ENCODE data around the gene NUDT14.

NUDT14 gene

GRCh38 chr14:105142651-105143450, 38.3 kb downstream of the NUDT14 start:
- no peak for FAIRE-seq

GRCh38 chr14:105141486-105142281, 39.4 kb downstream of the NUDT14 start:
- DNase-seq (ENCODE audit: insufficient read length, low spot score) (no peak), FAIRE-seq (no peak)
- no peak for TF ChIP-seq POLR2A (IDR thresholded peaks at IDR 0.05; ENCODE audit: low read depth, low read length)

More at GRCh38 chr14:105142651-105143450, 38.3 kb downstream of the NUDT14 start:
- no peak for TF ChIP-seq POLR2A (IDR thresholded peaks at IDR 0.05; ENCODE audit: low read depth, low read length)
- DNase-seq (ENCODE audit: insufficient read length, low spot score): no peak

GRCh38 chr14:105141026-105141425, 40.1 kb downstream of the NUDT14 start:
- no peak for TF ChIP-seq POLR2A (IDR thresholded peaks at IDR 0.05; ENCODE audit: low read depth, low read length)
- DNase-seq (ENCODE audit: insufficient read length, low spot score) (no peak), FAIRE-seq (no peak)

GRCh38 chr14:105140581-105140980, 40.5 kb downstream of the NUDT14 start:
- FAIRE-seq (no peak), DNase-seq (ENCODE audit: insufficient read length, low spot score) (no peak)
- TF ChIP-seq POLR2A (IDR thresholded peaks at IDR 0.05; ENCODE audit: low read depth, low read length): no peak

- TF ChIP-seq POLR2A (IDR thresholded peaks at IDR 0.05; ENCODE audit: low read depth, low read length): no peak
- DNase-seq (ENCODE audit: insufficient read length, low spot score) (no peak), FAIRE-seq (no peak)
These were observed 41.3 kb downstream of the NUDT14 start for GRCh38 chr14:105139831-105140239.

GRCh38 chr14:105139212-105139825, 41.8 kb downstream of the NUDT14 start:
- DNase-seq (ENCODE audit: insufficient read length, low spot score) (no peak), FAIRE-seq (no peak)
- no peak for TF ChIP-seq POLR2A (IDR thresholded peaks at IDR 0.05; ENCODE audit: low read depth, low read length)

- TF ChIP-seq POLR2A (IDR thresholded peaks at IDR 0.05; ENCODE audit: low read depth, low read length): no peak
- DNase-seq (ENCODE audit: insufficient read length, low spot score) (no peak), FAIRE-seq (no peak)
These were observed 42.5 kb downstream of the NUDT14 start for GRCh38 chr14:105138551-105139111.

- FAIRE-seq: no peak
- no peak for TF ChIP-seq POLR2A (IDR thresholded peaks at IDR 0.05; ENCODE audit: low read depth, low read length)
- DNase-seq (ENCODE audit: insufficient read length, low spot score): no peak
These were observed 43.0 kb downstream of the NUDT14 start for GRCh38 chr14:105138021-105138541.

GRCh38 chr14:105137481-105138020, 43.6 kb downstream of the NUDT14 start:
- FAIRE-seq (no peak), DNase-seq (ENCODE audit: insufficient read length, low spot score) (no peak)
- TF ChIP-seq POLR2A (IDR thresholded peaks at IDR 0.05; ENCODE audit: low read depth, low read length): no peak

GRCh38 chr14:105136401-105137322, 44.5 kb downstream of the NUDT14 start:
- no peak for TF ChIP-seq POLR2A (IDR thresholded peaks at IDR 0.05; ENCODE audit: low read depth, low read length)
- FAIRE-seq: no peak
- DNase-seq (ENCODE audit: insufficient read length, low spot score): no peak

GRCh38 chr14:105135700-105136395, 45.3 kb downstream of the NUDT14 start:
- TF ChIP-seq POLR2A (IDR thresholded peaks at IDR 0.05; ENCODE audit: low read depth, low read length): no peak
- DNase-seq (ENCODE audit: insufficient read length, low spot score) (no peak), FAIRE-seq (no peak)

Measured in H54 (cell line).